ENCODE data around the gene ZBTB3. TPM values are rescaled to one million over a fixed set of nuclear protein-coding genes. Genes with fewer than 3 reads are reported as not detected.
A peak's percentile ranks its signal among the peaks of the same experiment; 100 is the strongest.

ZBTB3 gene
- total and polyA plus RNA-seq, 9 of the 15 experiments (the other 6 are each of a cell fraction or from before 2014, with no cell fraction given): 1.9 to 10.0 (median 4.9) TPM

- TF ChIP-seq MNT (conservative IDR thresholded peaks at IDR 0.05) (peak; percentile 57 to 76; a peak in 3 of 4 replicates), KAT7 (CRISPR knock-in tag; IDR thresholded peaks at IDR 0.05; ENCODE audit: borderline replicate concordance) (0 out of 2 replicates have a peak, but pooled peaks have one; percentile 4), BRD4 (IDR thresholded peaks at IDR 0.05) (0 out of 2 replicates have a peak, but pooled peaks have one; percentile 38), FOSL1 (tag; conservative IDR thresholded peaks at IDR 0.05) (no peak; the same call in 1 of the 2 replicates), ZNF764 (CRISPR knock-in tag; IDR thresholded peaks at IDR 0.05; ENCODE audit: low read depth) (no peak), ARID4B (CRISPR knock-in tag; IDR thresholded peaks at IDR 0.05) (peak; percentile 80), SMC3 (conservative IDR thresholded peaks at IDR 0.05; ENCODE audit: insufficient read depth, low read depth, low read length) (no peak), MTA3 (IDR thresholded peaks at IDR 0.05; ENCODE audit: borderline replicate concordance) (0 out of 2 replicates have a peak, but pooled peaks have one; percentile 30), ZZZ3 (IDR thresholded peaks at IDR 0.05) (0 out of 2 replicates have a peak, but pooled peaks have one; percentile 77), NUFIP1 (IDR thresholded peaks at IDR 0.05; ENCODE audit: partially characterized antibody) (no peak), FOXK1 (CRISPR knock-in tag; IDR thresholded peaks at IDR 0.05; ENCODE audit: borderline replicate concordance) (0 out of 2 replicates have a peak, but pooled peaks have one; percentile 18), MYC (IDR thresholded peaks at IDR 0.05; ENCODE audit: low read depth, low read length) (peak; percentile 69), MYC (CRISPR knock-in tag; IDR thresholded peaks at IDR 0.05; ENCODE audit: borderline replicate concordance, low read depth) (no peak), ZNF263 (CRISPR knock-in tag; IDR thresholded peaks at IDR 0.05; ENCODE audit: borderline replicate concordance) (0 out of 2 replicates have a peak, but pooled peaks have one; percentile 3), STAT5A (IDR thresholded peaks at IDR 0.05; ENCODE audit: borderline replicate concordance, low read length) (no peak), TFE3 (CRISPR knock-in tag; IDR thresholded peaks at IDR 0.05) (no peak), RCOR1 (IDR thresholded peaks at IDR 0.05; ENCODE audit: borderline replicate concordance in 1 of 2, low read depth in 2 of 2, low read length in 2 of 2) (peak in 1 of 2 experiments; percentile 37; a peak in 1 of 4 replicates), PML (IDR thresholded peaks at IDR 0.05; ENCODE audit: low read length) (0 out of 2 replicates have a peak, but pooled peaks have one; percentile 15), GABPA (tag; conservative IDR thresholded peaks at IDR 0.05; ENCODE audit: low read depth) (peak; percentile 98)
Measured at GRCh38 chr11:62728171-62728988, 25.6 kb downstream of the ZBTB3 start, which contains the start of gene TTC9C (continued).

Data from K562 (cell line).